Heart left ventricle (tissue), 13 donors: ENCODE results near the gene WSCD2.

Source experiments
- POLR2A ChIP-seq, 2 donors: fragments of 450-650 bp; IDR thresholded peaks; one replicate each; pipeline ENCODE4 v1.6.1; 2017; ENCODE audit warnings: antibody characterized with exemption in 2 of 2, mild to moderate bottlenecking in 2 of 2, moderate library complexity in 2 of 2
- TF ChIP-seq, protein P1 (sequence below), 12 donors: fragments of 200-600 bp; sonication (generic) in 4 of 12; IDR thresholded peaks; one replicate each; pipeline versions ENCODE4 v1.5.0 to v1.8.0; 2018 to 2022; ENCODE audit warnings: antibody characterized with exemption in 12 of 12, mild to moderate bottlenecking in 5 of 12
- donor health status: ischemic (EF 13 %, LVEDD 7.1; RV severe dilation, severe dysfunction).
- donor health status: DM: no; HTN: yes; CAD: no.
- donor health status: DM: no; HTN: no; CAD: no.
- donor health status: ischemic (EF 25% LVEDD 6.9; RV normal size, moderate dysfunction).
- donor health status: ischemic (EF 25% LVEDD 5.7; RV mildly dilated, moderate dysfunction).
- donor health status: ischemic (EF 35%, LVEDD 5.7; RV mildly dilated, moderate dysfunction).
- donor health status: nonischemic (EF 11% LVEDD 7.7; RV severe dilation, severe dysfunction).
- donor health status: DM: yes; HTN: yes; CAD: no.
- donor health status: PGD.
- donor health status: ischemic (EF 29% LVEDD 5.4; RV normal size, mild dysfunction).
- donor health status: nonischemic (EF 23%, LVEDD 6.1; RV moderate dilation, normal function).

DNA sequence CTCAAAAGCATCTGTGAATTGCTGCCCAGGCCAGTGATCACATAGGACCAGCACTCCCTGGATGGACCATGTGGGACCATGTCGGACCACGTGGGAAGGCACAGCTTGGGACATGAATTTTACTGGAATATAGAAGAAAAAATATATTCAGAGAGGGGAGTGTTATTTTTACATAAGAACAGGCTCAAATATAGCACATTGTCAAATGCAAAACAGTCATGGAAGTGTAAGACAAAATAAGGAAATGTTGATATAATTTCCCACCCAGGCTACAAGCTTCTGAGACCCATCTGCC is 141.7 kb downstream of the WSCD2 start:
- TF ChIP-seq POLR2A (IDR thresholded peaks at IDR 0.05) = no peak
- TF ChIP-seq, protein P1, sequence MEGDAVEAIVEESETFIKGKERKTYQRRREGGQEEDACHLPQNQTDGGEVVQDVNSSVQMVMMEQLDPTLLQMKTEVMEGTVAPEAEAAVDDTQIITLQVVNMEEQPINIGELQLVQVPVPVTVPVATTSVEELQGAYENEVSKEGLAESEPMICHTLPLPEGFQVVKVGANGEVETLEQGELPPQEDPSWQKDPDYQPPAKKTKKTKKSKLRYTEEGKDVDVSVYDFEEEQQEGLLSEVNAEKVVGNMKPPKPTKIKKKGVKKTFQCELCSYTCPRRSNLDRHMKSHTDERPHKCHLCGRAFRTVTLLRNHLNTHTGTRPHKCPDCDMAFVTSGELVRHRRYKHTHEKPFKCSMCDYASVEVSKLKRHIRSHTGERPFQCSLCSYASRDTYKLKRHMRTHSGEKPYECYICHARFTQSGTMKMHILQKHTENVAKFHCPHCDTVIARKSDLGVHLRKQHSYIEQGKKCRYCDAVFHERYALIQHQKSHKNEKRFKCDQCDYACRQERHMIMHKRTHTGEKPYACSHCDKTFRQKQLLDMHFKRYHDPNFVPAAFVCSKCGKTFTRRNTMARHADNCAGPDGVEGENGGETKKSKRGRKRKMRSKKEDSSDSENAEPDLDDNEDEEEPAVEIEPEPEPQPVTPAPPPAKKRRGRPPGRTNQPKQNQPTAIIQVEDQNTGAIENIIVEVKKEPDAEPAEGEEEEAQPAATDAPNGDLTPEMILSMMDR (IDR thresholded peaks at IDR 0.05) = no peak
